K562 (cell line): ENCODE measurements around the gene EIPR1. TPM values are rescaled to one million over a fixed set of nuclear protein-coding genes. Genes with fewer than 3 reads are reported as not detected.
A peak's percentile ranks its signal among the peaks of the same experiment; 100 is the strongest.

Experiments used
- ATAC-seq: fragments of 200-7000 bp; cut with Tn5 transposase; 3 replicates; pipeline ENCODE4 v1.9.1; 2020; ENCODE audit warnings: moderate library complexity
- BruUV-seq: library from RNA; stranded (reverse); fragments of 400-500 nt; replicated peaks from 2 replicates; lab custom pipeline; 2021; lab: Mats Ljungman, UMichigan
- CTCF ChIA-PET: fragments of 300-600 bp; formaldehyde crosslinking; extraction: SDS; loops from one replicate; lab custom pipeline; 2021; ENCODE audit warnings: low intra/inter-chr PET ratio; lab: Yijun Ruan, JAX
- POLR2A ChIA-PET: fragments of 300-600, 350-650 bp; sonication (Branson Sonifier 250); formaldehyde crosslinking; extraction: SDS; loops from one replicate; lab custom pipeline; 2021; ENCODE audit warnings: antibody characterized with exemption, inconsistent platforms; lab: Yijun Ruan, JAX
- DNase-seq, 4 experiments: peaks; one replicate each; pipeline versions ENCODE4 v3.0.0 to v3.0.0-alpha.2; 2011 to 2018; ENCODE audit warnings: low spot score in 3 of 4, mixed read lengths in 3 of 4; ENCODE audit errors: extremely low read depth in 1 of 4
- FAIRE-seq: peaks from 2 replicates; lab custom pipeline; 2011; peaks lifted over from hg19 to GRCh38; lab: Jason Lieb, UNC
- H2AFZ ChIP-seq: 2 replicates; pipeline ENCODE4 v1.6.0; 2011; ENCODE audit warnings: low read depth, low read length, control low read depth, inconsistent platforms
- H3K27ac ChIP-seq: fragments of 200-600 bp; 3 replicates; pipeline ENCODE4 v1.8.0; 2011; ENCODE audit warnings: low read depth, mild to moderate bottlenecking, control low read depth, inconsistent platforms, low read length, moderate library complexity, mixed read lengths; ENCODE audit errors: extremely low read depth
- H3K27me3 ChIP-seq, 2 experiments: fragments of 300-600 bp in 1 of 2; 2 replicates in 1 of 2; 3 replicates in 1 of 2; pipeline versions ENCODE4 v1.6.0 to v1.8.0; 2011; ENCODE audit warnings: inconsistent platforms in 2 of 2, low read length in 2 of 2, mild to moderate bottlenecking in 1 of 2, mixed read lengths in 1 of 2, moderate library complexity in 1 of 2; ENCODE audit not compliant: control insufficient read depth in 2 of 2, insufficient read depth in 2 of 2
- H3K36me3 ChIP-seq: fragments of 300-600 bp; 3 replicates; pipeline ENCODE4 v1.8.0; 2011; ENCODE audit warnings: mild to moderate bottlenecking, low read length, inconsistent platforms; ENCODE audit not compliant: control insufficient read depth, insufficient read depth
- H3K4me1 ChIP-seq, 2 experiments: fragments of 200-600 bp in 1 of 2; replicated peaks in 1 of 2; 2 replicates in 1 of 2; 3 replicates in 1 of 2; pipeline versions ENCODE4 v1.5.1 to v1.8.0; 2011; ENCODE audit warnings: inconsistent platforms in 2 of 2, low read length in 2 of 2, mild to moderate bottlenecking in 1 of 2, mixed read lengths in 1 of 2, moderate library complexity in 1 of 2; ENCODE audit not compliant: control insufficient read depth in 2 of 2, insufficient read depth in 2 of 2
- H3K4me2 ChIP-seq: 2 replicates; pipeline ENCODE4 v1.6.1; 2011; ENCODE audit warnings: low read length, control low read depth, inconsistent platforms, mixed read lengths; ENCODE audit not compliant: insufficient read depth
- H3K4me3 ChIP-seq: fragments of 200-600 bp; sonication (generic), shearing (Covaris generic); 2 replicates; pipeline ENCODE4 v1.5.1; 2016; ENCODE audit warnings: control low read depth, inconsistent platforms
- H3K79me2 ChIP-seq: fragments of 200-600 bp; 3 replicates; pipeline ENCODE4 v1.8.0; 2011; ENCODE audit warnings: low read length, inconsistent platforms; ENCODE audit not compliant: control insufficient read depth, insufficient read depth
- H3K9ac ChIP-seq, 2 experiments: 2 replicates each; pipeline versions ENCODE4 v1.6.0 to v1.6.1; 2011; ENCODE audit warnings: low read depth in 2 of 2, low read length in 2 of 2, control low read depth in 1 of 2, inconsistent platforms in 1 of 2, mild to moderate bottlenecking in 1 of 2, mixed read lengths in 1 of 2; ENCODE audit not compliant: insufficient read depth in 1 of 2
- H3K9me1 ChIP-seq: one replicate; pipeline ENCODE4 v1.6.0; 2011; ENCODE audit warnings: inconsistent platforms, mild to moderate bottlenecking, low read length, moderate library complexity; ENCODE audit not compliant: control insufficient read depth, insufficient read depth
- H3K9me3 ChIP-seq: replicated peaks from 2 replicates; pipeline ENCODE4 v1.5.1; 2011; ENCODE audit warnings: low read depth, low read length, inconsistent platforms; ENCODE audit not compliant: control insufficient read depth, insufficient read depth
- H4K20me1 ChIP-seq: replicated peaks from 2 replicates; pipeline ENCODE4 v1.6.1; 2011; ENCODE audit warnings: low read length, inconsistent platforms, mixed read lengths; ENCODE audit not compliant: control insufficient read depth, insufficient read depth
- CBX1 ChIP-seq: sonication (generic); IDR thresholded peaks from 2 replicates; pipeline ENCODE4 v1.6.1; 2016; ENCODE audit warnings: antibody characterized with exemption, low read depth, mild to moderate bottlenecking
- EZH2 ChIP-seq: IDR thresholded peaks from 2 replicates; pipeline ENCODE4 v1.6.1; 2012; ENCODE audit warnings: low read depth, mild to moderate bottlenecking, inconsistent platforms, low read length, borderline replicate concordance
- FOXP1 ChIP-seq: sonication (generic); formaldehyde crosslinking; IDR thresholded peaks from 2 replicates; pipeline ENCODE4 v1.8.0; 2022; ENCODE audit warnings: mild to moderate bottlenecking, missing genetic modification reagents
- RAD51 ChIP-seq: fragments of 450-650 bp; IDR thresholded peaks from 2 replicates; pipeline ENCODE4 v1.7.1; 2016; ENCODE audit warnings: low read depth, mild to moderate bottlenecking, borderline replicate concordance
- SLC30A9 ChIP-seq: fragments of 250-450 bp; sonication (Bioruptor Pico); IDR thresholded peaks from 2 replicates; pipeline ENCODE4 v1.8.0; 2022; ENCODE audit warnings: mild to moderate bottlenecking, moderate library complexity
- SMARCE1 ChIP-seq: fragments of 450-650 bp; IDR thresholded peaks from 2 replicates; pipeline ENCODE4 v1.7.1; 2016; ENCODE audit warnings: mild to moderate bottlenecking
- ZBTB1 ChIP-seq: sonication (generic); formaldehyde crosslinking; IDR thresholded peaks from 2 replicates; pipeline ENCODE4 v1.8.1; 2023; ENCODE audit warnings: missing genetic modification reagents, low read depth, mild to moderate bottlenecking, borderline replicate concordance
- ZNF12 ChIP-seq: sonication (generic); formaldehyde crosslinking; IDR thresholded peaks from 2 replicates; pipeline ENCODE4 v1.4.0; 2020; ENCODE audit warnings: mild to moderate bottlenecking, missing genetic modification reagents
- ZNF217 ChIP-seq: sonication (generic); formaldehyde crosslinking; IDR thresholded peaks from 2 replicates; pipeline ENCODE4 v1.8.0; 2022; ENCODE audit warnings: mild to moderate bottlenecking, missing genetic modification reagents
- ZNF41 ChIP-seq: fragments of 250-450 bp; sonication (Bioruptor Pico); conservative IDR thresholded peaks from 2 replicates; pipeline ENCODE4 v1.4.0; 2020; ENCODE audit warnings: mild to moderate bottlenecking
- ZNF445 ChIP-seq: fragments of 250-450 bp; sonication (Bioruptor Pico); IDR thresholded peaks from 2 replicates; pipeline ENCODE4 v1.4.0; 2020; ENCODE audit warnings: low read depth, mild to moderate bottlenecking, moderate library complexity
- ZNF830 ChIP-seq: fragments of 250-450 bp; sonication (Bioruptor Pico); IDR thresholded peaks from 2 replicates; pipeline ENCODE4 v1.5.0; 2021; ENCODE audit warnings: mild to moderate bottlenecking
- ZSCAN32 ChIP-seq: fragments of 450-650 bp; formaldehyde crosslinking; IDR thresholded peaks from 2 replicates; pipeline ENCODE4 v1.4.0; 2020; ENCODE audit warnings: mild to moderate bottlenecking, moderate library complexity
- WGBS: fragments of 100-300 bp; shearing (Covaris generic); methylation state at CpG from one replicate; pipeline ENCODE4 v1.1.6; 2016; ENCODE audit warnings: low coverage, mixed read lengths; ENCODE audit not compliant: insufficient coverage; ENCODE audit errors: missing lambda C conversion rate; 5-methylcytosine and 5-hydroxymethylcytosine counted together
- in situ Hi-C: fragments of 300-500 bp; cut with MboI; formaldehyde crosslinking; loops from 4 replicates; pipeline ENCODE4 v1.15.0; 2018; ENCODE audit warnings: inconsistent platforms, mixed read lengths
- intact Hi-C: fragments of 100-400 bp; cut with micrococcal nuclease; formaldehyde crosslinking; loops from 2 replicates; pipeline ENCODE4 v1.14.2; 2022
- polyA plus RNA-seq, 8 experiments: library from polyadenylated mRNA; depleted of rRNA in 4 of 8; stranded (reverse) in 5 of 8; unstranded in 3 of 8; fragments of >200 nt; fragmentation: Nextera tagmentation in 2 of 8; fragmentation: Illumina TruSeq in 1 of 8; extraction: Ambion mirVana in 2 of 8; extraction: Trizol in 1 of 8; gene quantifications; 2 replicates each; pipeline versions ENCODE4 v1.2.1 to v1.2.3, GENCODE V29; 2011 to 2014; ENCODE audit warnings: inconsistent platforms in 1 of 8, missing spikeins in 1 of 8
- total RNA-seq, 7 experiments: library from RNA; depleted of rRNA in 6 of 7; stranded (reverse); fragments of >200 nt in 6 of 7; fragmentation: Illumina TruSeq in 2 of 7; extraction: Trizol in 2 of 7; gene quantifications; 2 replicates each; pipeline versions ENCODE4 v1.2.1 to v1.2.3, GENCODE V29; 2011 to 2021; ENCODE audit warnings: low replicate concordance in 1 of 7

The EIPR1 gene
- total and polyA plus RNA-seq, 9 of the 15 experiments (the other 6 are each of a cell fraction or from before 2014, with no cell fraction given) = 19.9 to 54.4 (median 35.9) TPM

- Histone ChIP-seq H3K9me1 (no peaks in the 10 kb centered on the region), H3K27ac (no peak overlapping the region), H4K20me1 (no peaks in the 10 kb centered on the region), H3K9me3 (peaks cover 2% of the 10 kb centered on the region; the same call in 1 of the 2 replicates), H3K4me1 (peaks cover 0 to 11% of the 10 kb centered on the region in 2 experiments; a peak in 2 of 5 replicates), H3K4me2 (no peak overlapping the region), H3K27me3 (no peaks in the 10 kb centered on the region), H3K79me2 (no peaks in the 10 kb centered on the region), H3K9ac (no peak overlapping the region), H3K36me3 (no peaks in the 10 kb centered on the region), H2AFZ (no peak overlapping the region), H3K4me3 (no peak overlapping the region)
- CTCF ChIA-PET = no interaction called here
- no peak for ATAC-seq
- POLR2A ChIA-PET = interaction anchor here (0.6 kb wide), 2 partner anchors 9 to 19 kb away, joined by 3 read pairs; no protein-coding TSS in a partner anchor
- in situ Hi-C loops = no loop called here
- intact Hi-C loops = no loop called here
- DNase-seq = no peak
- TF ChIP-seq SLC30A9 (CRISPR knock-in tag) (no peak), ZSCAN32 (CRISPR knock-in tag) (no peak), EZH2 (no peak)
- no TSS peak for BruUV-seq
- WGBS = 75% methylated on average over 50 of the region's 50 CpGs
- peak; percentile 94 for FAIRE-seq
Measured at GRCh38 chr2:3180082-3180908, 197.3 kb downstream of the EIPR1 start.

DNA sequence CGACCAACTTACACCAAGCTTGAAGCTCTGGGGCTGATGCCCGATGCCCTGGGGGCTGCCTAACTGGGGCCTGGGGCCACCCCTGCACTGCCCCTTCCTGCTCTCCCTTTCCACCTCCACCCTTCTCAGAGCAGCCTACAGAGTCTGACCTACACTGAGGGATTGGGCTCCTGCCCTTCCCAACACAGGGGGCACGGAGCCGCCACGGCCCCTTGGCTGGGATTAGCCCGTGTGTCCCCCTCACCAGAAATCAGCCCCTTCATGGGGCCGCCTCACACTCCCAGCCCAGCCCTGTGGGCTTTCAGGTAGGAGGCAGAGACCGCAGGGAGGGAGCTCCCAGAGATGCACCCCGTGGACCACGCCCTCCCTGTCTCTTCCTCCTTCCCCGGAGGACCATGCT lies 198.0 kb downstream of the EIPR1 start:
- Histone ChIP-seq H3K36me3 (no peaks in the 10 kb centered on the region), H3K9ac (no peak overlapping the region), H3K27me3 (no peaks in the 10 kb centered on the region), H3K79me2 (no peaks in the 10 kb centered on the region), H3K4me1 (peaks cover 0 to 11% of the 10 kb centered on the region in 2 experiments; a peak in 2 of 5 replicates), H3K9me3 (peaks cover 2% of the 10 kb centered on the region; the same call in 1 of the 2 replicates), H4K20me1 (no peaks in the 10 kb centered on the region), H2AFZ (no peak overlapping the region), H3K27ac (no peak overlapping the region), H3K4me3 (no peak overlapping the region), H3K4me2 (no peak overlapping the region), H3K9me1 (no peaks in the 10 kb centered on the region)
- DNase-seq (no peak), FAIRE-seq (no peak), ATAC-seq (peak; percentile 19; the same call in 1 of the 3 replicates)
- POLR2A ChIA-PET = interaction anchor here (0.6 kb wide), 1 partner anchor 19 kb away, joined by 3 read pairs; no protein-coding TSS in a partner anchor
- in situ Hi-C loops = no loop called here
- intact Hi-C loops = no loop called here
- CTCF ChIA-PET = no interaction called here
- no TSS peak for BruUV-seq
- TF ChIP-seq ZNF830 (CRISPR knock-in tag) = no peak
- TF ChIP-seq ZNF41 = no peak
- no peak for TF ChIP-seq SMARCE1
- no peak for TF ChIP-seq ZNF12 (CRISPR knock-in tag)
- no peak for TF ChIP-seq ZNF445 (CRISPR knock-in tag)
- no peak for TF ChIP-seq ZBTB1 (CRISPR knock-in tag)
- no peak for TF ChIP-seq FOXP1
- TF ChIP-seq CBX1 = no peak
- TF ChIP-seq RAD51 = no peak
- TF ChIP-seq ZNF217 (CRISPR knock-in tag) = no peak
- WGBS = 76% methylated on average over 5 of the region's 11 CpGs
